Measurements from ENCODE around the gene CCDC192.

Gene CCDC192

GRCh38 chr5:127884416-127884815 lies 181.2 kb downstream of the CCDC192 start:
- no peak for DNase-seq (ENCODE audit: low read depth)

GRCh38 chr5:127885176-127885575 lies 182.0 kb downstream of the CCDC192 start:
- no peak for DNase-seq (ENCODE audit: low read depth)

DNA sequence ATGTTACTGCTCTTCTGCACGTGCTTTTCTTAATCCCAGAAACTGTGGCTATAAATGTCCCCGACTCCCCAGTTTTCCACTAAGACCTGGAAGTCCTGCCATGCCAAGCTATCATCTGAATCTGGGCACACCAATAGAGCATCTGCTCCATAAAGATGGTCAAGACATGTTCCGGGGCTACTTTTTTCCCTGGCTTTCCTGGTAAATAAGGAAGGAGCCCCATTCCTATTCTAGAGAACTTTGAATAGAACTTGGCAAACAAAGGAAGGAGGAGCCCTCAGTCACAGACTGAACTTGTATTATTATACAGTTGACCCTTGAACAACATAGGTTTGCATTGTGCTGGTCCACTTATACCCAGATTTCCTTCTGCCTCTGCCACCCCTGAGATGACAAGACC lies 182.9 kb downstream of the CCDC192 start:
- DNase-seq (ENCODE audit: low read depth), result no peak

GRCh38 chr5:127887282-127887681 lies 184.1 kb downstream of the CCDC192 start:
- DNase-seq (ENCODE audit: low read depth), result no peak

DNA sequence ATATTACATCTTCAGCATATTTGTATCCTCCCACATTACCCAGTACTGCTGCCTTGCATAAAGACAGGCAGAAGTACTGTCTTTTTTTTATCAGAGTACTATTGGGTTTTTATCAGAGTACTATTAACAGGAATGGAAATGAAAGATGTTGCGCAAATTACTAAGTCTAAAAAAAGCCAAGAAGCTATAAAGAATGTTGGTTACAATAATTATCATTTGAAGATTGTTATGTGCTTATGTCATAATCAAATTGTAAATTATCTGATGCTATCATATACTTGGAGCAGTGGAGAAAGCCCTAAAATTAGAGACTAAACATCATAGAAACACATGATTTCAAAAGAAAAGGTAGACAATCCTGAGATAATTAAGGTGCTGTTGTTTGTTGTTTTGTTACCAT lies 188.8 kb downstream of the CCDC192 start:
- DNase-seq (ENCODE audit: low read depth), result no peak

DNA sequence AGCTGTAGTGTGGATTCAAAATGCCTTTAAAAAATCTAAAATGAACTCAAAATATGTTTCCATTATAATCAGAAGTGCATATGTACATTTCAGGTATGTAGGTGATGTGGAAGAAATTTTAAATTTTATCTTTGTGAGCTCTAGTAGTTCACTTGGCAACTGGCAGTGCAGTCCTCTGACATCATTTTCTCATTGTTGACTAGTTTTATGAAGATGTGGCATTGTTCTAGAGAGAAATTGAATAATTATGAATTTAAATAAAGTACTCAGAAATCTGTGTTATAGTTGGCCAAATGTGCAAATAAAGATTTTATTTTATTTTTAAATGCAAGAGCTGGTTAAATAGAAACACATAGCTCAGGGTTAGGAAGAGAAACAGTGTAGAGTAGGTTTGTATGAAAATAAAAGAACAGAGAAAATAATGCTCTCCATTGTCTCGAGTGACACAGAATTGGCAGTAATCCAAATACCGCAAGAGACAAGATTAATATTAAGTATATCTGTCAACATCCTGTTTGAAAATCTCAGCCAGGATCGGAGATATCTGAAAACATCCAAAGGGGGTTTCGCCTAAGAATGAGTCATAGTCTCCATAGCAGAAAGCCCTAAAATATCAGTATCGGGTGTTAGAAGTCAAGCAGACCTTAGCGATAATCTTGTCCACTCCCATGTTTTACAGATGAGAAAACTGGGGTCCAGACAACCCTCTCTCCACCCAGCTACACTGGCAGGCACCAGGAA lies 189.4 kb downstream of the CCDC192 start:
- no peak for DNase-seq (ENCODE audit: low read depth)

- no peak for DNase-seq (ENCODE audit: low read depth)
These were observed 190.0 kb downstream of the CCDC192 start for GRCh38 chr5:127893232-127893631.

DNA sequence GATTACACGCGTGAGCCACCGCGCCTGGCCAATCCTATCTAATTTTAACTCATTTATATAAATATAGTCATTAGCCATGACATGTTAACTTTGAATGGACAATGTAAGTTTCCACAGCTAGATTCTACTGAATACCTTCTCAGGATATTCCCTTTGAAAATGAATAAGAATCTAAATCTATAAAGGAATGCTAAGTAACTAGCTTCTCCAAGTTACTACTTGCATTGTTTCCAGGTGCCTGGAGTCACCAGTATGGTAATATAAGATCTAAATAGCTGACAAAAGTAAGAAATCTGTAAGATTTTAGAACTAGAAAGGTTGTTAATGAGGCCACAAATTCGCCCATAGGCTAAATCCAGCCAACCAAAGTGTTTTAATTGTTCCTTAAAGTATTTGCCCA lies 191.3 kb downstream of the CCDC192 start:
- no peak for DNase-seq (ENCODE audit: low read depth)

DNA sequence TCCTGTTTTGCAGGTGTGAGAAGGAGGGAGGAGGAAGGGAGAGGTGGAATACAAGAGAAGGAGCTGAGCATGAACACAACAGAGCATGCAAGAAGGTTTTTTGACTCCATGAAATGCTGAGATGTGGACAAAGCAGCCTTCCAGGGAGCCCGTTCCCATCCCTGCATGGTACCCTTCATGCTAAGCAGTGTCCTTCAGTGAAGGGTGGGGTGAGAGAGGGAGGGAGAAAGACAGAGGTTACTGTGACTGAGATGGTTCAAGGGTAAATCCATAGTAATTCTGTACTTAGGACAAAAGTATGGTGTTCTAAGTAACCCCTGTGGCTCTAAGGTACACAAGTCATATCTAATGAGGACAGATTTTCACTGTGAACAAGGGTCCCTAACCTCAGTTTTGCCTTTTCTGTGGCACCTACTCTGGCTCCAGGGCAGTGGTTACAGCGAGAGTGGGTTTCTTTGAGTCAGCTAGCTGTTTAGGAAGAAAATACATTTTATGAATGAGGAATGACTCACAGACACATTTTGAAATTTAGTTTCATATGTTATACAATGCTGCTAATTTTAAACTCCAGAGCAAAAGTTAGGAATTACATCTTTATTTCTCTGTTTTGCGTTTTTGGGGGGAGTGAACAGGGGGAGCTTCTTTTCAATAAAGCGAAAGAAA lies 195.5 kb downstream of the CCDC192 start:
- DNase-seq (ENCODE audit: low read depth), result no peak

DNA sequence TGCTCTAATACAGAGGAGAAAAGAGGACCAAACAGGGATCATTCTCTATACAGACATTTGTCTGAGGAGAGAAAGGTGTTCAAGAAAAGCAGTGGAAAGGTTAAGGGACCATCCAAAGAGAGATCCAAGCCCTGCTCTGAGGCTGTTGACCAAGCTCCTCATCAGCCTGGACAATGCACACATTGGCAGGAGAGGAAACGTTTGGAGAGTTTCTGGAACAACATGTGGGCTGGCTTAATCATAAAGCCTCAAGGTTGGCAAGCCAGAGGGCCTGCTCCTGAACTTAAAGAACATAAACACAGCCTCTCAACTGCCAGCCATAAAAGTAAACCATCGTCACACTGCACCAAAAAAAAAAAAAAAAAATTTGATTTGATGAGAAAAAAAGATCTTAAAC lies 196.0 kb downstream of the CCDC192 start:
- DNase-seq (ENCODE audit: low read depth), result no peak

DNA sequence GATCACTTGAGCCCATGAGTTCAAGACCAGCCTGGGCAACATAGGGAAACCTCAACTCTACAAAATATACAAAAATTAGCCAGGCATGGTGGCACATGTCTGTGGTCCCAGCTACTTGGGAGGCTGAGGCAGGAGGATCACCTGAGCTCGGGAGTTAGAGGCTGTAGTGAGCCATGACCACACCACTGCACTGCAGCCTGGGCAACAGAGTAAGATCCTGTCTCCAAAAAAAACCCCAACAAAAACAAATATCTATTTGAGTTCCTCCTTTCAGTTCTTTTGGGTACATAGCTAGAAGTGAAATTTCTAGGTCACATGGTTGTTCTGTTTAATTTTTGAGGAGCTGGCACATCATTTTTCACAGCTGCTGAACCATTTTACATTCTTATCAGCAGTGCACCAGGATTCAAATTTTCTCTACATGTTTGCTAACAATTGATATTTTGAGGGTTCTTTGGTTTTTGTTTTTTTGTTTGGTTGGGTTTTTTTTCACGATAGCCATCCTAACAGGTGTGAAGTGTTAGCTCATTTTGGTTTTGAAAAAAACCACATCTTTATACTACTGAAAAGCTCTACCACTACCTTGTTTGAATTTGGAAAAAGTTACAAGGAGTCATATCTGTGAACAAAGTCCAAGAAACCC lies 203.5 kb downstream of the CCDC192 start:
- no peak for DNase-seq (ENCODE audit: low read depth)

DNA sequence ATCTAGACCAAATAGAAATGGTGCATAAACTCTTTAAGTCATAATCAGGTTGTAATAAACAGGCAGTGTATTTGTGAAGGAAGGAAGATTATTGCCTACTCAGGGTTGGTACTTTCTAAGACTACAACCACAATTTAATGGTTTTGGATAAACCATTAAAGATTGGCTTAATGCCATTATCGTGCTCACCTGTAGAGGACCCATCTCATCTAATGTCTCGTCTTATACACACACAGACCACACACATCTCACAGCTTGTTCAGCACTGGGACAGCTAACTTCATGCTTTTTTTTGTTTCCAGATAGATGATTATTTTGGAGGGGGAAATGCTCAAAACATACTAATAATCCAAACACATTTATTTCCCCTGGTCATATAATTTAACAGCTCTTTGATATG lies 204.7 kb downstream of the CCDC192 start:
- DNase-seq (ENCODE audit: low read depth), result no peak

DNA sequence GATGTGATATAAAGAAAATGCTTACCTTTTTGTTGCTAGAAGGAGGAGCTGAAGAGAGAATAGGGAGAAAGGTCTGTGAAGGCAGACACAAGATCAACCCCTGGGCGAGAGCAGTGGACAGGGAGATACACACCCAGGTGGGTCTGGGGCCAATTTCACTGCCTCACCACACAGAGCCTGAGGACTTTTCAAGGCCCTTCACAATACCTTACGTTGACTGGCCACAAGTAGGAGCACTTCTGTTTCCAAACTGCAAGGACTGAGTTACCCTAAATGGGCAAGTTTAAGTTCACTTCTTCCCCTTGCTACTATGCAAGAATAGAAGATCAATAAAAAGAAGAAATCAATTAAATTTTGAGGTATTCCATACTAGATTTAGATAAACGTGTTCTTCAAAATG lies 205.9 kb downstream of the CCDC192 start:
- no peak for DNase-seq (ENCODE audit: low read depth)

GRCh38 chr5:127909821-127910220 lies 206.6 kb downstream of the CCDC192 start:
- no peak for DNase-seq (ENCODE audit: low read depth)

DNA sequence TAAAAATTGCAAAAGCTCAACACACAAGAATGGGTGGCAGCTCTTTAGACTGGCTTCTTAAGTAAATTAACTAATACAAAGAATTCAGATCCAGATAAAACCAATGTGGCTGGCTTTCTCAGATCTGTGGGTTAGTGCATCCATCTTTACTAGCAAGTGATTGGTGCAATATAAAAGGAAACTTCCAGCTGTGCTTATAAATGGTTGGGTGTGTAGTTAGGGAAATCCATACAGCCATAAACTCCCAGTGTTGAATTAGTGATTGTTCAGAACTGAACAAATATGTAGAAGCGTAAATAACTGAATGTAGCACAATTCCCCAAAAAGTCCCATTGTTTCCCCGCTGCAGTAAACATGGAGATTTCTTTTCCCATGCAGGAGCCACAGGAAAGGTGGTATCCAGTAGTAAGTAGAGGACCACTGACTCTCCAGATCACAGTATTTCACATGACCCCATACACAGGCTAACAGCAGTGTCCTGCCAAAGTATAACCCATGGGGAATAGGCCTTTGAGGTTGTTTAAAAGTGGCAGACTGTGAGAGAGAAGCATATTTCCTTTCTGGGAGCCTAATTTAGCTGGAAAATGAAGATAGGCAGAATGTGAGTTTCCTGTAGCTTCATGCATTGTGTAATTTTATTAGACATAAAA lies 207.2 kb downstream of the CCDC192 start:
- no peak for DNase-seq (ENCODE audit: low read depth)

DNA sequence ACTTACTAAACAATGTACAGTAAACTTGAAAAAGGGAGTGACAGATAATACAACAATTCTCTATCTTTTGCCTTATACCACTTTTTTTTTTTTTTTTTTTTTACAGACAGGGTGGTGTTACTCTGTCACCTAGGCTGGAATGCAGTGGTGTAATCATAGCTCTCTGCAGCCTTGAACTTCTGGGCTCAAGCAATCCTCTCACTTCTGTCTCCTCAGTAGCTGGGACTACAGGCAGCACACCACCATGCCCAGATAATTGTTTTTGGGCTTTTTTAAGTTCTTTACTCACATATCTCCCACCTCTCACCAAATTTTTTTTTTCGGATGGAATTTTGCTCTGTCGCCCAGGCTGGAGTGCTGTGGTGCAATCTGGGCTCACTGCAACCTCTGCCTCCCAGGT lies 208.4 kb downstream of the CCDC192 start:
- no peak for DNase-seq (ENCODE audit: low read depth)

GRCh38 chr5:127912411-127912810 lies 209.2 kb downstream of the CCDC192 start:
- DNase-seq (ENCODE audit: low read depth), result no peak

- DNase-seq (ENCODE audit: low read depth), result no peak
These were observed 213.8 kb downstream of the CCDC192 start for GRCh38 chr5:127916885-127917573.

DNA sequence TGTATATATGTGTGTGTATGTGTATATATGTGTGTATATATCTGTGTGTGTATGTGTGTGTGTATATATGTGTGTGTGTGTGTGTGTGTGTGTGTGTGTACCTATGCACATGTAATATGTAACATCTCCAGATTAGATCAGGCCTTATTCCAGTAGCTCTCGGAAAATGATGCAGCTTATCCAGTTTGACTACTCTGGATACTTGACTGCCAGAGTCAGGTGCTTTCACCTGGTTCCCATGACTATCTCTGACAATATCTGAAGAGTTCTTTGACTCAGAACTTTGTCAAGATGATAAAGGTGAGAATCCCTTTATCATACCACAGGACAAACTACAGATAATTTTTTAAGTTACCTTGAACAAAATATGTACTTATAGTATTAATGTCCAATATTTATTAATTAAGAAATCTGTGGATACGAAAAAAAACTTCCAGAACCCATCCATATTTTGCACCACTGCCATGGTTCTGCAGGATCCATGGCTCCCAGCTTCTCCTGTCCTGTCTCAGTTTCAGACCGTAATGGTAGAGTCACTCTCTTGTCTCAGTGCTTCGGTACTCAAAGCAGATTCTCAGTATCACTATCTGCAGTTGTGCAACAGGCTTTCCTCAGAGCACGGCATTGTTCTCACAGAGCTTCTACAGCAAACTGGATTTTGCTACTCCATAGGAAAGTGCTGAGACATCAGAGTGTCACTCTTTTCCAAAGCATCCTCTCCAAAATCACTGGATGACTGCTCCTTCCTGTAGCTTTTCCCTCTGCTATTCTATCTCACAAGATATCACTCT lies 216.0 kb downstream of the CCDC192 start:
- DNase-seq (ENCODE audit: low read depth), result no peak

- DNase-seq (ENCODE audit: low read depth), result no peak
These were observed 216.6 kb downstream of the CCDC192 start for GRCh38 chr5:127919818-127920217.

GRCh38 chr5:127920936-127921335 lies 217.7 kb downstream of the CCDC192 start:
- no peak for DNase-seq (ENCODE audit: low read depth)
